Naive thymus-derived CD8-positive, alpha-beta T cell (primary cell): ENCODE results near the gene IFNL3. TPM values are rescaled to one million over a fixed set of nuclear protein-coding genes. Genes with fewer than 3 reads are reported as not detected.
A peak's percentile ranks its signal among the peaks of the same experiment; 100 is the strongest.

Experiments
- ATAC-seq, 2 donors: fragments of 150-1000 bp; cut with Tn5 transposase in 1 of 2; sonication (Bioruptor Pico), chemical (Tn5 transposase) in 1 of 2; 1 replicate in 1 of 2; 2 replicates in 1 of 2; pipeline ENCODE4 v1.10.0; 2021; ENCODE audit warnings: mild to moderate bottlenecking in 2 of 2, moderate library complexity in 2 of 2
- POLR2A ChIA-PET: fragments of 350-600 bp; sonication (Branson Sonifier 250); formaldehyde crosslinking; loops from one replicate; lab custom pipeline; 2021; ENCODE audit warnings: antibody characterized with exemption; lab: Charles Lee
- DNase-seq, 10 donors: peaks; one replicate each; pipeline versions ENCODE4 v3.0.0 to v3.0.0-alpha.2; 2020 to 2022
- H3K27ac Mint-ChIP-seq, 10 donors: one replicate each; pipeline ENCODE4 v1.8.0; 2020 to 2022; ENCODE audit warnings: mild to moderate bottlenecking in 10 of 10, mixed read lengths in 10 of 10, moderate library complexity in 4 of 10, inconsistent platforms in 1 of 10
- H3K27me3 Mint-ChIP-seq, 5 donors: one replicate each; pipeline ENCODE4 v1.8.0; 2021 to 2022; ENCODE audit warnings: mixed read lengths in 5 of 5
- H3K36me3 Mint-ChIP-seq, 3 donors: one replicate each; pipeline ENCODE4 v1.8.0; 2020 to 2022; ENCODE audit warnings: mixed read lengths in 3 of 3, mild to moderate bottlenecking in 2 of 3, inconsistent platforms in 1 of 3
- H3K4me1 Mint-ChIP-seq, 4 donors: one replicate each; pipeline ENCODE4 v1.8.0; 2021 to 2022; ENCODE audit warnings: mixed read lengths in 4 of 4
- H3K4me3 Mint-ChIP-seq, 10 donors: one replicate each; pipeline ENCODE4 v1.8.0; 2020 to 2022; ENCODE audit warnings: mild to moderate bottlenecking in 10 of 10, mixed read lengths in 10 of 10, moderate library complexity in 6 of 10, inconsistent platforms in 1 of 10
- H3K9me3 Mint-ChIP-seq, 9 donors: one replicate each; pipeline ENCODE4 v1.8.0; 2020 to 2022; ENCODE audit warnings: mixed read lengths in 9 of 9, mild to moderate bottlenecking in 3 of 9, inconsistent platforms in 1 of 9, moderate library complexity in 1 of 9
- polyA plus RNA-seq, 3 donors: library from polyadenylated mRNA; unstranded; fragments of 300-500 nt; fragmentation: Illumina TruSeq; gene quantifications; one replicate each; pipeline ENCODE4 v1.2.3, GENCODE V29; 2021
- total RNA-seq, 8 experiments: library from RNA in 2 of 8; stranded (reverse) in 2 of 8; gene quantifications; one replicate each; pipeline ENCODE4 v1.2.3 and lab custom pipeline; 2021 to 2026

The IFNL3 gene
- total and polyA plus RNA-seq, 5 experiments from 2014 or later, result not detected

- no peaks in the 10 kb centered on the region for H3K9me3 Mint-ChIP-seq
- H3K27ac Mint-ChIP-seq, result no peak overlapping the region
- POLR2A ChIA-PET, result interaction anchor here (0.7 kb wide), 1 partner anchor 378 kb away, joined by 5 read pairs; no protein-coding TSS in a partner anchor
- ATAC-seq (no peak), DNase-seq (no peak)
- peaks cover 8 to 36% (median 26%) of the 10 kb centered on the region in 5 donors for H3K27me3 Mint-ChIP-seq
- no peaks in the 10 kb centered on the region for H3K4me1 Mint-ChIP-seq
- no peak overlapping the region for H3K4me3 Mint-ChIP-seq
- no peaks in the 10 kb centered on the region for H3K36me3 Mint-ChIP-seq
These were observed 37.4 kb downstream of the IFNL3 start for GRCh38 chr19:39207293-39207836.

GRCh38 chr19:39206122-39206521 is 38.7 kb downstream of the IFNL3 start:
- Mint-ChIP-seq H3K9me3 (no peaks in the 10 kb centered on the region), H3K27ac (no peak overlapping the region), H3K4me1 (no peaks in the 10 kb centered on the region), H3K27me3 (peaks cover 17 to 49% (median 35%) of the 10 kb centered on the region in 5 donors), H3K36me3 (no peaks in the 10 kb centered on the region), H3K4me3 (no peak overlapping the region)
- POLR2A ChIA-PET, result no interaction called here
- ATAC-seq, result no peak
- no peak for DNase-seq

GRCh38 chr19:39205449-39205764 is 39.4 kb downstream of the IFNL3 start:
- no peaks in the 10 kb centered on the region for H3K9me3 Mint-ChIP-seq
- DNase-seq (no peak), ATAC-seq (no peak)
- H3K36me3 Mint-ChIP-seq, result no peaks in the 10 kb centered on the region
- POLR2A ChIA-PET, result no interaction called here
- no peaks in the 10 kb centered on the region for H3K4me1 Mint-ChIP-seq
- H3K27me3 Mint-ChIP-seq, result peaks cover 22 to 56% (median 42%) of the 10 kb centered on the region in 5 donors
- H3K4me3 Mint-ChIP-seq, result no peak overlapping the region
- H3K27ac Mint-ChIP-seq, result no peak overlapping the region

- peaks cover 22 to 68% (median 49%) of the 10 kb centered on the region in 5 donors for H3K27me3 Mint-ChIP-seq
These were observed 41.1 kb downstream of the IFNL3 start, which contains the start of gene SYCN for GRCh38 chr19:39203372-39204341. Gene SYCN (minus strand): TSS chr19:39204263. CDS start chr19:39204254, 9 bp downstream.

GRCh38 chr19:39202998-39203355 is 41.8 kb downstream of the IFNL3 start:
- ATAC-seq (no peak), DNase-seq (no peak)
- POLR2A ChIA-PET, result no interaction called here
- Mint-ChIP-seq H3K27ac (peak overlapping the region in 1 of 10 donors; percentile 18), H3K27me3 (peaks cover 22 to 75% (median 53%) of the 10 kb centered on the region in 5 donors), H3K4me1 (peaks cover 0 to under 1% (median 0%) of the 10 kb centered on the region in 4 donors), H3K36me3 (no peaks in the 10 kb centered on the region), H3K4me3 (no peak overlapping the region), H3K9me3 (no peaks in the 10 kb centered on the region)

More at GRCh38 chr19:39203372-39204341, 41.1 kb downstream of the IFNL3 start, which contains the start of gene SYCN:
- H3K36me3 Mint-ChIP-seq, result no peaks in the 10 kb centered on the region
- H3K9me3 Mint-ChIP-seq, result no peaks in the 10 kb centered on the region
- H3K4me1 Mint-ChIP-seq, result no peaks in the 10 kb centered on the region
- DNase-seq (no peak), ATAC-seq (no peak)
- H3K27ac Mint-ChIP-seq, result no peak within 1 kb of the TSS
- POLR2A ChIA-PET, result no interaction called here
- no peak within 1 kb of the TSS for H3K4me3 Mint-ChIP-seq

GRCh38 chr19:39200803-39201115 is 44.0 kb downstream of the IFNL3 start:
- no peak overlapping the region for H3K27ac Mint-ChIP-seq
- no peak for ATAC-seq
- H3K4me3 Mint-ChIP-seq, result no peak overlapping the region
- H3K36me3 Mint-ChIP-seq, result no peaks in the 10 kb centered on the region
- H3K27me3 Mint-ChIP-seq, result peaks cover 26 to 89% (median 58%) of the 10 kb centered on the region in 5 donors
- POLR2A ChIA-PET, result no interaction called here
- DNase-seq, result no peak
- peaks cover 6 to 21% (median 13%) of the 10 kb centered on the region in 4 donors for H3K4me1 Mint-ChIP-seq
- H3K9me3 Mint-ChIP-seq, result no peaks in the 10 kb centered on the region

- POLR2A ChIA-PET, result no interaction called here
- ATAC-seq (no peak), DNase-seq (no peak)
- Mint-ChIP-seq H3K4me3 (no peak overlapping the region), H3K27ac (no peak overlapping the region), H3K27me3 (peaks cover 26 to 91% (median 56%) of the 10 kb centered on the region in 5 donors), H3K9me3 (no peaks in the 10 kb centered on the region), H3K36me3 (no peaks in the 10 kb centered on the region), H3K4me1 (peaks cover 11 to 26% (median 18%) of the 10 kb centered on the region in 4 donors)
These were observed 44.6 kb downstream of the IFNL3 start for GRCh38 chr19:39200066-39200802.

GRCh38 chr19:39199025-39199424 is 45.8 kb downstream of the IFNL3 start:
- Mint-ChIP-seq H3K36me3 (no peaks in the 10 kb centered on the region), H3K9me3 (no peaks in the 10 kb centered on the region), H3K4me3 (peak overlapping the region in 1 of 10 donors; percentile 30), H3K4me1 (peaks cover 11 to 30% (median 22%) of the 10 kb centered on the region in 4 donors), H3K27ac (no peak overlapping the region), H3K27me3 (peaks cover 27 to 94% (median 50%) of the 10 kb centered on the region in 5 donors)
- DNase-seq (no peak), ATAC-seq (no peak)
- POLR2A ChIA-PET, result no interaction called here

GRCh38 chr19:39197808-39198207 is 47.0 kb downstream of the IFNL3 start:
- Mint-ChIP-seq H3K9me3 (no peaks in the 10 kb centered on the region), H3K36me3 (no peaks in the 10 kb centered on the region), H3K27ac (no peak overlapping the region), H3K27me3 (peaks cover 28 to 92% (median 48%) of the 10 kb centered on the region in 5 donors), H3K4me3 (peak overlapping the region in 8 of 10 donors; percentile 29 to 85 (median 62)), H3K4me1 (peaks cover 11 to 30% (median 22%) of the 10 kb centered on the region in 4 donors)
- DNase-seq (no peak), ATAC-seq (no peak)
- POLR2A ChIA-PET, result no interaction called here

- peaks cover 11 to 30% (median 22%) of the 10 kb centered on the region in 4 donors for H3K4me1 Mint-ChIP-seq
- peak within 1 kb of the TSS; percentile 29 to 85 (median 72) for H3K4me3 Mint-ChIP-seq
- POLR2A ChIA-PET, result no interaction called here
- no peaks in the 10 kb centered on the region for H3K36me3 Mint-ChIP-seq
- DNase-seq, result peak in 1 of 10 donors; percentile 10
- peaks cover 23 to 88% (median 44%) of the 10 kb centered on the region in 5 donors for H3K27me3 Mint-ChIP-seq
- peak; percentile 34 to 59 for ATAC-seq
- peak within 1 kb of the TSS in 1 of 10 donors; percentile 33 for H3K27ac Mint-ChIP-seq
- no peaks in the 10 kb centered on the region for H3K9me3 Mint-ChIP-seq
These were observed 47.8 kb downstream of the IFNL3 start, which contains the start of gene NCCRP1 for GRCh38 chr19:39196860-39197562. Gene NCCRP1 (plus strand): TSS chr19:39196964. CDS start chr19:39196983, 19 bp downstream.

GRCh38 chr19:39196320-39196719 is 48.5 kb downstream of the IFNL3 start:
- DNase-seq (no peak), ATAC-seq (no peak)
- Mint-ChIP-seq H3K27me3 (peaks cover 16 to 84% (median 38%) of the 10 kb centered on the region in 5 donors), H3K9me3 (no peaks in the 10 kb centered on the region), H3K4me3 (peak overlapping the region in 6 of 10 donors; percentile 24 to 64 (median 52)), H3K4me1 (peaks cover 11 to 30% (median 22%) of the 10 kb centered on the region in 4 donors), H3K27ac (no peak overlapping the region), H3K36me3 (no peaks in the 10 kb centered on the region)
- POLR2A ChIA-PET, result interaction anchor here (0.6 kb wide), 1 partner anchor 113 kb away, joined by 3 read pairs; no protein-coding TSS in a partner anchor

GRCh38 chr19:39195755-39196154 is 49.1 kb downstream of the IFNL3 start:
- H3K27ac Mint-ChIP-seq, result no peak overlapping the region
- no peaks in the 10 kb centered on the region for H3K9me3 Mint-ChIP-seq
- H3K27me3 Mint-ChIP-seq, result peaks cover 13 to 80% (median 33%) of the 10 kb centered on the region in 5 donors
- DNase-seq (peak in 4 of 10 donors; percentile 19 to 39 (median 32)), ATAC-seq (peak; percentile 49 to 89)
- H3K36me3 Mint-ChIP-seq, result no peaks in the 10 kb centered on the region
- H3K4me3 Mint-ChIP-seq, result peak overlapping the region in 8 of 10 donors; percentile 20 to 64 (median 56)
- H3K4me1 Mint-ChIP-seq, result peaks cover 11 to 30% (median 22%) of the 10 kb centered on the region in 4 donors
- POLR2A ChIA-PET, result interaction anchor here (0.6 kb wide), 1 partner anchor 114 kb away, joined by 3 read pairs; no protein-coding TSS in a partner anchor
